ENCODE data around the gene RGL4. TPM values are rescaled to one million over a fixed set of nuclear protein-coding genes. Genes with fewer than 3 reads are reported as not detected.

Gene RGL4
- total RNA-seq, 4 donors from 2014 or later: 0.11 to 0.50 TPM; not detected in 2

DNA sequence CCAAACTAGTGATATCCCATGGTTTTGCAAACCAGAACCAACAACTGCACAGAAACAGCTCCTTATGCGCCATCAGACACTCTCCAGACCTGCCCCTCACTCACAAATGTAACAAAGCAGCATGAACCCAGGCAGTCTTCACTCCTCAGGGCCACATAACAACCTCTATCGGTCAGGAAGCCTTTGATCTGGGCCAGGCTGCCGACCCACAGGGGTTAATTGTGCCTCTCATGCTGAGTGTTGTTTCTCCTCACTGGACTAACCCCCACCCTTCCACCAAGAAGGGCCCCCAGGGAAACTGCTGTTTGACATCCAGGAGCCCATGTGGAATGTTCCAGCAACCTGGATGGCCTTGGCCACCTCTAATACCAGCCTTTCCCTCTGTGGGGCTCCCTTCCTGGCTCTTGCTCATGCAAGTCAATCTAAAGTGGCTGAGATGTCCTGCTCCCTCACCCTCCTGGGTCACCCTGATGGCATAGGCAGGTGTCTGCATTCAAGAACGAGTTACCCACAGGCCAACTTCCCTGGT, 7.9 kb upstream of the RGL4 start:
- no peak overlapping the region for H3K27ac ChIP-seq (replicated peaks in 1 of 4)
- H3K9me3 ChIP-seq: no peaks in the 10 kb centered on the region
- TF ChIP-seq POLR2A (IDR thresholded peaks at IDR 0.05; ENCODE audit: low read depth) (no peak), POLR2AphosphoS5 (IDR thresholded peaks at IDR 0.05) (no peak), EP300 (IDR thresholded peaks at IDR 0.05) (no peak)
- no peaks in the 10 kb centered on the region for H3K27me3 ChIP-seq
- intact Hi-C loops (cut with DNase I): no loop called here
- DNase-seq (ENCODE audit: extremely low spot score): no peak
- H3K4me1 ChIP-seq: peaks cover 28 to 40% (median 30%) of the 10 kb centered on the region in 4 donors
- WGBS: 90% methylated on average over 3 of the region's 4 CpGs
- no peak overlapping the region for H3K4me3 ChIP-seq
- peaks cover 19 to 46% (median 28%) of the 10 kb centered on the region in 4 donors for H3K36me3 ChIP-seq

DNA sequence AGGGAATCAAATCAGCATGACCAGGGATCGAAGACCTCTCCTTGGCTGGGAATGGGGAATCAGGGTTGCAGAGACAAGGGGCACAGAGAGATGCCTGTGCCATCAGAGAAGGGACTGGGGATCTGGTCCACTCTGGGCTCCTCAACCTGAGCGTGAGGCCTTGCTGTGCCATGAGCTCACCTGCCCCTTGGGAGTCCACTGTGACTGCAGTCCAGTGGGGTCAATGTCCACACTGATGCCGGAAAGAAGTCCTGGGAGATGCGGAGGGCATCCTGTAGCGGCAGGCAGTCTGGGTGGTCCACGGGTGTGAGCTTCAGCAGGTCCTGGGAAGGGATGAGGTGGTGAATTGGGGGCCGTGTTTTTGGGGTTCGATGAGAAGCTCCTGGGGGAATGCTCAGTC, 7.3 kb upstream of the RGL4 start:
- no peak for DNase-seq (ENCODE audit: extremely low spot score)
- Histone ChIP-seq H3K4me1 (peaks cover 28 to 40% (median 30%) of the 10 kb centered on the region in 4 donors), H3K27me3 (no peaks in the 10 kb centered on the region), H3K36me3 (peaks cover 19 to 45% (median 28%) of the 10 kb centered on the region in 4 donors), H3K9me3 (no peaks in the 10 kb centered on the region), H3K27ac (replicated peaks in 1 of 4) (no peak overlapping the region), H3K4me3 (no peak overlapping the region)
- TF ChIP-seq POLR2AphosphoS5 (IDR thresholded peaks at IDR 0.05): no peak
- no peak for TF ChIP-seq EP300 (IDR thresholded peaks at IDR 0.05)
- no peak for TF ChIP-seq CTCF (IDR thresholded peaks at IDR 0.05)
- TF ChIP-seq POLR2A (IDR thresholded peaks at IDR 0.05; ENCODE audit: low read depth): no peak
- 96% methylated on average over 8 of the region's 8 CpGs for WGBS
- intact Hi-C loops (cut with DNase I): no loop called here

- no peak for DNase-seq (ENCODE audit: extremely low spot score)
- Histone ChIP-seq H3K4me1 (peaks cover 28 to 40% (median 30%) of the 10 kb centered on the region in 4 donors), H3K9me3 (no peaks in the 10 kb centered on the region), H3K4me3 (no peak overlapping the region), H3K36me3 (peaks cover 19 to 46% (median 28%) of the 10 kb centered on the region in 4 donors), H3K27ac (replicated peaks in 1 of 4) (no peak overlapping the region), H3K27me3 (no peaks in the 10 kb centered on the region)
- WGBS: 68% methylated on average over 6 of the region's 6 CpGs
- TF ChIP-seq EP300 (IDR thresholded peaks at IDR 0.05) (no peak), CTCF (IDR thresholded peaks at IDR 0.05) (no peak), POLR2A (IDR thresholded peaks at IDR 0.05; ENCODE audit: low read depth) (no peak)
- intact Hi-C loops (cut with DNase I): no loop called here
These were observed 6.8 kb upstream of the RGL4 start for GRCh38 chr22:23684026-23684425.

- no peak overlapping the region for H3K4me3 ChIP-seq
- 96% methylated on average over 7 of the region's 8 CpGs for WGBS
- H3K4me1 ChIP-seq: peaks cover 28 to 40% (median 30%) of the 10 kb centered on the region in 4 donors
- intact Hi-C loops (cut with DNase I): no loop called here
- DNase-seq (ENCODE audit: extremely low spot score): no peak
- H3K36me3 ChIP-seq: peaks cover 19 to 47% (median 29%) of the 10 kb centered on the region in 4 donors
- no peak for TF ChIP-seq POLR2A (IDR thresholded peaks at IDR 0.05; ENCODE audit: low read depth)
- no peak for TF ChIP-seq EP300 (IDR thresholded peaks at IDR 0.05)
- TF ChIP-seq POLR2AphosphoS5 (IDR thresholded peaks at IDR 0.05): no peak
- no peak for TF ChIP-seq CTCF (IDR thresholded peaks at IDR 0.05)
- no peaks in the 10 kb centered on the region for H3K9me3 ChIP-seq
- no peak overlapping the region for H3K27ac ChIP-seq (replicated peaks in 1 of 4)
- no peaks in the 10 kb centered on the region for H3K27me3 ChIP-seq
These were observed 6.2 kb upstream of the RGL4 start for GRCh38 chr22:23684561-23685031.

DNA sequence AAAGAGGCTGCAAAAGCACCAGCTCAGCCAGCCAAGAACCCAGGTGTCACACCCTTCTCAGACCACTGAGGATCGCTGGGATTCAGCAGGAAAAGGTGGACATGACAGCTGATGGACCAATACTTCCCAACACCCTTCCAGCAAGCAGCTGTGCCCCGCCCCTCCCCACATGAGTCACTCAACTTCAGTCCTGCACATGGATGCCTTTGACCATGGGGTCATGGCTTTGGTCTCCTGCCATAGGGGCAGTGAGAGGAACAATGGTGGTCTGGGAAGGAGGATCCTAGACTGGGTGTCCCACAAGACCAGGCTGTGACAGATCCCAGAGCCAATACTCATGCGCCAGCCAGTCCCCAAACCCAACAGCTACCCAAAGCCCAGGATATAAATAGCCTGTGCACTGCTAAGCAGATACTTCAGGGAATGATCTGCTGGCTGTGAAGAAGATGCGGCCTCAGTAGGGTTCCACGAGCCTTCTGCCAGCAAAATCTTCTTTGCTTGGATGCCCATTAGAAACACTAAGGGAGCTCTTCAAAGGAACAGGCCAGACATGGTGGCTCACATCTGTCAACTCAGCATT, 5.5 kb upstream of the RGL4 start:
- Histone ChIP-seq H3K27ac (replicated peaks in 1 of 4) (no peak overlapping the region), H3K4me1 (peaks cover 28 to 40% (median 30%) of the 10 kb centered on the region in 4 donors), H3K36me3 (peaks cover 19 to 47% (median 33%) of the 10 kb centered on the region in 4 donors), H3K4me3 (no peak overlapping the region), H3K27me3 (no peaks in the 10 kb centered on the region), H3K9me3 (no peaks in the 10 kb centered on the region)
- TF ChIP-seq POLR2AphosphoS5 (IDR thresholded peaks at IDR 0.05) (no peak), CTCF (IDR thresholded peaks at IDR 0.05) (no peak), POLR2A (IDR thresholded peaks at IDR 0.05; ENCODE audit: low read depth) (no peak), EP300 (IDR thresholded peaks at IDR 0.05) (no peak)
- intact Hi-C loops (cut with DNase I): no loop called here
- no peak for DNase-seq (ENCODE audit: extremely low spot score)
- WGBS: 92% methylated on average over 5 of the region's 5 CpGs
